Stimulated activated naive CD8-positive, alpha-beta T cell treated with anti-CD3 and anti-CD28 coated beads, Interleukin-15, Interleukin-2, amounts not matched to agents 100 ng/mL and 50 ng/mL, for 24 hours (primary cell): ENCODE data around the gene KANK2.
"Not testable (repeated sequence)": the region's sequence is repeated elsewhere in the genome, so short reads cannot be mapped to it uniquely, and the experiment has no call there.

Experiments used
- H3K27ac Mint-ChIP-seq: one replicate; pipeline ENCODE4 v1.8.0; 2021; ENCODE audit warnings: mild to moderate bottlenecking, mixed read lengths
- H3K27me3 Mint-ChIP-seq: one replicate; pipeline ENCODE4 v1.8.0; 2021; ENCODE audit warnings: mixed read lengths
- H3K36me3 Mint-ChIP-seq: one replicate; pipeline ENCODE4 v1.8.0; 2021; ENCODE audit warnings: low read depth, mixed read lengths
- H3K4me1 Mint-ChIP-seq: one replicate; pipeline ENCODE4 v1.8.0; 2021; ENCODE audit warnings: low read depth, mixed read lengths
- H3K4me3 Mint-ChIP-seq: one replicate; pipeline ENCODE4 v1.8.0; 2021; ENCODE audit warnings: mild to moderate bottlenecking, mixed read lengths
- H3K9me3 Mint-ChIP-seq: one replicate; pipeline ENCODE4 v1.8.0; 2021; ENCODE audit warnings: mixed read lengths

Gene KANK2

DNA sequence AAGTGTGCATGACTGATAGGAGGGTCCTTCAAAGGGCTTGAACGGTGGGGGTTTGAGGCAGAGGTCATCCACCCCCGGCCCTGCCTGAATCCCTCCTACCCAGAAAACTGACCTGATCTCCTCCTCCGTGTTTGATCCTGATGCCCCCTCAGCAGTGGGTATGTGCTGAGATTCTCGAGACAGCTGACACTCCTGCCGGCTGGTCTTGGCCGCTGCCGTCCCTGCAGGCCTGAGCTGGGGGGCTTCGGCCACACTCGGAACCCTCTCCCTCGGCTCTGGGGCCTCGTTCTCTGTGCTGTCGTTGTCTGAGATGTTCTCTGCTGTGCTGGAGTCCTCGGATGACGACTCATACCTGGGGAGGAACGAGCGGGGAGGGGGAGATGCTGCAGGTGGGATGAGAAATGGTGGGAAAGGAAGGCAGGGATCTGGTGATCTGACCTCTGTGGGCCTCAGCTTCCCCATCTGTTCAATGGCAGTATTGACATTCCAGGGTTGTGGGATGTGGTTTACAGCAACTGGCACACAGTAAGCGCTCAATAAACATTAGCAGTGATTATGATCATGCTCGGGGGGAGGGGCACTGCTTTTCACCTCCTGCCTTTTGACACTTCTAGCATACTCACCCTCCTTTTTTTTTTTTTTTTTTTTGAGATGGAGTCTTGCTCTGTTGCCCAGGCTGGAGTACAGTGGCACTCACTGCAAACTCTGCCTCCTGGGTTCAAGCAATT is 20.7 kb downstream of the KANK2 start:
- no peak overlapping the region for H3K4me3 Mint-ChIP-seq
- no peaks in the 10 kb centered on the region for H3K36me3 Mint-ChIP-seq
- H3K27ac Mint-ChIP-seq = no peak overlapping the region
- H3K9me3 Mint-ChIP-seq = no peaks in the 10 kb centered on the region
- H3K4me1 Mint-ChIP-seq = peaks cover 8% of the 10 kb centered on the region
- H3K27me3 Mint-ChIP-seq = no peaks in the 10 kb centered on the region

DNA sequence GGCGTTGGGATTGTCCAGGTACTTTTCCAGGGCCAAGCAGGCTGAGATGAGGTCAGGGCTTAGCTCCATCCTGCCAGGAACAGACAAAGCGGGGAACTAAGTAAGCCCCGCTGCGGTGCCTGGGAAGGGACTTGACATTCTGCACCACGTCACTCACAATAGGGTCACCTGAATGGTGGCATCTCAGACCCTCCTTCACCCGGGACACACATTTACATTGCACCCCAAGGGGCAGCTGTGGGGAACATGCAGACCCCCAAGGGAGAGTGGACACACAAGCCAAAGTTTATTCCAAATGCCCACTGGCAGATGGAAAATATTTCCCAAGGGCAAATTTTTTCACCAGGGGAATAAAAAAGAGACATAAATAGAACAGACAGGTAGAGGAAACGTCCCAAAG is 21.4 kb downstream of the KANK2 start:
- no peak overlapping the region for H3K27ac Mint-ChIP-seq
- H3K9me3 Mint-ChIP-seq = no peaks in the 10 kb centered on the region
- no peaks in the 10 kb centered on the region for H3K36me3 Mint-ChIP-seq
- no peak overlapping the region for H3K4me3 Mint-ChIP-seq
- no peaks in the 10 kb centered on the region for H3K27me3 Mint-ChIP-seq
- peaks cover 8% of the 10 kb centered on the region for H3K4me1 Mint-ChIP-seq

- no peaks in the 10 kb centered on the region for H3K4me1 Mint-ChIP-seq
- H3K9me3 Mint-ChIP-seq = no peaks in the 10 kb centered on the region
- H3K27ac Mint-ChIP-seq = no peak overlapping the region
- no peaks in the 10 kb centered on the region for H3K36me3 Mint-ChIP-seq
- H3K4me3 Mint-ChIP-seq = no peak overlapping the region
- no peaks in the 10 kb centered on the region for H3K27me3 Mint-ChIP-seq
Observed at GRCh38 chr19:11174336-11174735, 23.0 kb downstream of the KANK2 start.

DNA sequence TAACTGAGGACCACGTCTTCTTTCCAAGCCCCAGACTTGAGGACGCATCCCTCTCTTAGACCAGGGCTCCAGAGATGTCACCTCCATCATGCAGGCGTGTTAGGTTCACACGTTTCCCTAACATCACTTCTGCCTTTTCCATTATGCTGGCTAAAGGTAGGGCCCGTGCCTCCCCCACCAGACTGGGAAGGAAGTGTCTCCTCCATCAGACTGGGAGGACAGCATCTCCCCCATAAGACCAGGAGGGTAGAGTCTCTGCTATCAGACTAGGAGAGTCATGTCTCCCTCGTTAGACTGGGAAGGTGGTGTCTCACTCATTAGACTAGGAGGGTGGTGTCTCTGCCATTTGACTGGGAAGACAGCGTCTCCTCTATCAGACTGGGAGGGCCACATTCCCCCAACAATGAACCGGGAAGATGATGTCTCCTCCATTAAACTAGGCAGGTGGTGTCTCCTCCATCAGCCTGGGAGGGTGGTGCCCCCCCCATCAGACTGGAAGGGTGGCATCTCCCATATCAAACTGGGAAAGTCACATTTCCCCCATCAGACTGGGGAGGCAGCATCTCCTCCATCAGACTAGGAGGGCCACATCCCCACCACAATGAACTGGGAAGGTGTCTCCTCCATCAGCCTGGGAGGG is 23.7 kb downstream of the KANK2 start:
- no peaks in the 10 kb centered on the region for H3K9me3 Mint-ChIP-seq
- H3K4me1 Mint-ChIP-seq = no peaks in the 10 kb centered on the region
- no peak overlapping the region for H3K27ac Mint-ChIP-seq
- no peaks in the 10 kb centered on the region for H3K27me3 Mint-ChIP-seq
- no peaks in the 10 kb centered on the region for H3K36me3 Mint-ChIP-seq
- H3K4me3 Mint-ChIP-seq = no peak overlapping the region

GRCh38 chr19:11172576-11172975 is 24.8 kb downstream of the KANK2 start:
- Mint-ChIP-seq H3K4me3 (no peak overlapping the region), H3K36me3 (no peaks in the 10 kb centered on the region), H3K4me1 (no peaks in the 10 kb centered on the region), H3K27me3 (no peaks in the 10 kb centered on the region), H3K9me3 (no peaks in the 10 kb centered on the region), H3K27ac (no peak overlapping the region)

- Mint-ChIP-seq H3K9me3 (no peaks in the 10 kb centered on the region), H3K36me3 (no peaks in the 10 kb centered on the region), H3K27ac (no peak overlapping the region), H3K4me1 (no peaks in the 10 kb centered on the region), H3K27me3 (no peaks in the 10 kb centered on the region), H3K4me3 (no peak overlapping the region)
Observed at GRCh38 chr19:11171144-11171543, 26.2 kb downstream of the KANK2 start.

- no peaks in the 10 kb centered on the region for H3K27me3 Mint-ChIP-seq
- H3K27ac Mint-ChIP-seq = no peak overlapping the region
- no peaks in the 10 kb centered on the region for H3K9me3 Mint-ChIP-seq
- no peaks in the 10 kb centered on the region for H3K36me3 Mint-ChIP-seq
- no peaks in the 10 kb centered on the region for H3K4me1 Mint-ChIP-seq
- no peak overlapping the region for H3K4me3 Mint-ChIP-seq
Observed at GRCh38 chr19:11169896-11170678, 27.3 kb downstream of the KANK2 start.

DNA sequence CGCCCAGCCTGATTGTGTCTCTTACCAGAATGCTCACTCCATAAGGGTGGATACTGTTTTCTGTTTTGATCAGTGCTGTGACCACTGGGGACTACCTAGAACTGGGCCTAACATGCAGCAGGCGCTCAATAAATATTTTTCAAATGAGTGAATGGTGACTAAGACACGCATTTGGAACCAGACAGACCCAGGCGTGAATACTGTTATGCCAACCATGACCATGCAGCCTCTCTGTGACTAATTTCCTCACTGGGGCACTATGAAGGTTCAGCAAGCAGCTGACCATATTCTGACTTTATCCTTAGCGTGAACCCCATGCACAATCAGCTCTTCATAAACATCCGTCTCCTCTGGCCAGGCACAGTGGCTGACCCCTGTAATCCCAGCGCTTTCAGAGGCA is 28.8 kb downstream of the KANK2 start:
- Mint-ChIP-seq H3K4me3 (no peak overlapping the region), H3K9me3 (no peaks in the 10 kb centered on the region), H3K27me3 (no peaks in the 10 kb centered on the region), H3K4me1 (no peaks in the 10 kb centered on the region), H3K27ac (no peak overlapping the region), H3K36me3 (no peaks in the 10 kb centered on the region)

GRCh38 chr19:11166281-11167142 is 30.8 kb downstream of the KANK2 start:
- no peaks in the 10 kb centered on the region for H3K4me1 Mint-ChIP-seq
- H3K9me3 Mint-ChIP-seq = no peaks in the 10 kb centered on the region
- H3K27ac Mint-ChIP-seq = no peak overlapping the region
- H3K36me3 Mint-ChIP-seq = no peaks in the 10 kb centered on the region
- H3K4me3 Mint-ChIP-seq = no peak overlapping the region
- no peaks in the 10 kb centered on the region for H3K27me3 Mint-ChIP-seq

GRCh38 chr19:11165486-11166030 is 31.8 kb downstream of the KANK2 start:
- Mint-ChIP-seq H3K27ac (no peak overlapping the region), H3K27me3 (no peaks in the 10 kb centered on the region), H3K4me1 (no peaks in the 10 kb centered on the region), H3K9me3 (no peaks in the 10 kb centered on the region), H3K36me3 (no peaks in the 10 kb centered on the region), H3K4me3 (no peak overlapping the region)

DNA sequence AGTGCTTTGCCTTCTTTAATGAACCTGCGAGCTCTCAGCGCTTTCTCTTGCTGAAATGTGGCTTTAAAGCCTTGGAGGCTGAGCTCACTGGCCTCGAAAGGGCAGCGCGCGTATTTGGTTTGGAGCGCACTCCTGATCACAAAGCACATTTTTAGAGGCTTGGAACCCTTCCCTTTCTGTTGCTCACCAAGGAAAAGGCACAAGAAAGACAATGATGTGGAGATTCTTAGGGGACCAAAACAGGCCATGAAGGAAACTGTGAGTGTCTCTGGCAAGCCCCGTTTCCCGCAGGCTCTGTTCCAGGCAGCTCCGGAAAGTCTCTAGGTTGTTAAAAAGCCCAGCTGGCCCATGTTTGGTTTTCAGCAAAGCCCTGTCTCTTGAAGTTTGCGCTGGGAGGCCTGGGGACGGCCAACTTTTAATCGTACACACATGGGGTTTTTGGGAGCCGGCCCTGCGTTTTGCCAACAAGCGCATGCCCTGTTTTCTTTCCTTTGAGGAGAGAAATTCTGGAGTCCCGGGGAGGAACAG is 32.4 kb downstream of the KANK2 start:
- H3K27me3 Mint-ChIP-seq = no peaks in the 10 kb centered on the region
- no peaks in the 10 kb centered on the region for H3K9me3 Mint-ChIP-seq
- no peak overlapping the region for H3K4me3 Mint-ChIP-seq
- no peaks in the 10 kb centered on the region for H3K4me1 Mint-ChIP-seq
- H3K36me3 Mint-ChIP-seq = no peaks in the 10 kb centered on the region
- no peak overlapping the region for H3K27ac Mint-ChIP-seq

DNA sequence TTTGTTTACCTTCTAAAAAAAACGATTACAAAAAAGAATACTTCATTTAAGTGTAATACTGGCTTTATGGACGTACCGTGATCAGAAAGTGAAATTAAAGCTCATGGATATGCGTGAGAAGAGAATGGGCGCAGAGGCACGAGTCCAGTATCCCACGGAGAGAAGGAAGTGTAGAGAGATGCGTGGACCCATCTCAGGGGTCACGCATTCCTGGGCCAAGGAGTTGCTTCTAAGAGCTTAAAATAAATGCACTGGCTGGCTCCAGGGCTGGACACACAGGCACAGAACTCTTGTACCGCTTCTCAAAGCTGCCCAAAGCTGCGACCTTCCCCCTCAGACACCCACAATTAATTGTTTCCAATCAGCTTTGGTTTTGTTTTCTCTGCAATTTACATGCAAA is 33.0 kb downstream of the KANK2 start:
- H3K27ac Mint-ChIP-seq = no peak overlapping the region
- H3K4me3 Mint-ChIP-seq = no peak overlapping the region
- no peaks in the 10 kb centered on the region for H3K27me3 Mint-ChIP-seq
- H3K36me3 Mint-ChIP-seq = no peaks in the 10 kb centered on the region
- no peaks in the 10 kb centered on the region for H3K4me1 Mint-ChIP-seq
- no peaks in the 10 kb centered on the region for H3K9me3 Mint-ChIP-seq

DNA sequence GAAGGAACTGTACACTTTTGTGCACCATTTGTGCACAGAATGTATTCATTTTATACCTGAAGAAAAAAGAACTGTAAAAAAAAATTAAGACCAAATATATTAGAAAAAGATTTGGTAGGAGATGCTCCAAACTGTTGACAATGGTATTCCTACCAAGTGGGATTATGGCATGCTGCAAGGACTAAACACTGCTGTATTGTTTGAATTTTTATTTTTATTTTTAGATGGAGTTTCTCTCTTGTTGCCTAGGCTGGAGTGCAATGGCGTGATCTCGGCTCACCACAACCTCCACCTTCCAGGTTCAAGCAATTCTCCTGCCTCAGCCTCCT is 36.9 kb downstream of the KANK2 start:
- not testable (repeated sequence) for H3K9me3 Mint-ChIP-seq, H3K27me3 Mint-ChIP-seq, H3K27ac Mint-ChIP-seq, H3K4me3 Mint-ChIP-seq, H3K4me1 Mint-ChIP-seq, H3K36me3 Mint-ChIP-seq

DNA sequence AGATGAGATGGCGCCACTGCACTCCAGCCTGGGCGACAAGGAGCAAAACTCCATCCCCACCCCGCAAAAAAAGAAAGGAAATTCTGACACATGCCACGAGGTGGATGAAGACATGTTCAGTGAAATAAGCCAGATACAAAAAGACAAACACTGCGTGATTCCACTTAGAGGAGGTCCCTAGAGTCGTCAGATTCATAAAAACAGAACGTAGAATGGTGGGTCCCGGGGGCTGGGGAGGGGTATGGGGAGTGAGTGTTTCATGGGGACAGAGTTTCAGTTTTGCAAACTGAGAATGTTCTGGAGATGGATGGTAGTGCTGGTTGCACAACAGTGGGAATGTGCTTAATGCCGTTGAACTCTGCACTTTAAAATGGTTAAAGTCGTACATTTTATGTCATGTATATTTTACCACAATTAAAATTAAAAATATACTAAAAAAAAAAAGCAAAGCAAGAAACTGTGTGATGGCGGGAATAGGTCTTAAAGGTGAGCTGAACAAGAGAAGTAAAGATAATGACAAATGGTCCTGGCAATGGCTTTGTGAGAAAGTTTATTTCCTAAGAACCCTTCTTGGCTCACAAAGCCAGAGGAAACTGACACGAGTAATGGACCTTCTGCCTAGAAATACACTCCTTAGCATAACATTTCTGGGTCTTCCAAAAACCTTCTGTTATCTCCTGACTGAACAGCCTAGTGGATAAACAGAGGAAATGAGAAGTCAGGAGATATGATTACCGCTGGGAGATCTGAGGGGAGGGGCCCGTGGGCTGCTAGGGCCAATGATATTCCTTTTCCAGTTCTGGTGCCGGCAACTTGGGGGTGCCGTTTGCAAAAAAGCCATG is 37.5 kb downstream of the KANK2 start:
- H3K27me3 Mint-ChIP-seq = no peaks in the 10 kb centered on the region
- H3K9me3 Mint-ChIP-seq = no peaks in the 10 kb centered on the region
- no peak overlapping the region for H3K27ac Mint-ChIP-seq
- H3K4me1 Mint-ChIP-seq = peaks cover 6% of the 10 kb centered on the region
- no peak overlapping the region for H3K4me3 Mint-ChIP-seq
- no peaks in the 10 kb centered on the region for H3K36me3 Mint-ChIP-seq
